GM23248 (cell line): ENCODE measurements around the gene COL19A1.

Source experiments
- EZH2 ChIP-seq: fragments of 200-600 bp; sonication (generic); IDR thresholded peaks from 2 replicates; pipeline ENCODE4 v1.6.1; 2018; ENCODE audit warnings: antibody characterized with exemption, mild to moderate bottlenecking; ENCODE audit not compliant: insufficient read depth, poor library complexity, severe bottlenecking
- EZH2phosphoT487 ChIP-seq: fragments of 200-600 bp; sonication (generic); IDR thresholded peaks from 2 replicates; pipeline ENCODE4 v1.6.1; 2018; ENCODE audit warnings: antibody characterized with exemption, moderate library complexity, mild to moderate bottlenecking, low read depth; ENCODE audit not compliant: insufficient read depth

- TF ChIP-seq EZH2 (no peak), EZH2phosphoT487 (no peak)
Observed at GRCh38 chr6:69868961-69869360, 2.6 kb downstream of the COL19A1 start.
